ENCODE results near the gene NEGR1.

NEGR1 gene

DNA sequence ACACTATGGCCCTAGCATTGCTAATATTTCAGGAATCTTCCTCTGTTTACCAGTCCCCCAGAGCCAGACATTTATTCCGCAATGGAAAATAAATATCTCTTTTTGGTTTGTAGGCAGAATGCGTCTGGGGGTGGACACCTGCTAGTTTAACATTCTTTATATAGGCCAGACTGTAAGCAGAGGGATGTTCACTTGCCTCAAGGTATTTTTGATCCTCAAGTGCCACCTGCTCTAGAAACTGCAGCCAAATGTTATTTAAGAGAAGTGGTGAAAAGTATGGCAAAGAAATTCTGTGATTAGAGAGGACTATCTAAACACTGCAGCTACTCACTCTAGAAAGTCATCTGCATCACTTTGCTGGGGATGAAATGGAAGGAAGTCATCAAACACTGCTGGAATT, 164.7 kb downstream of the NEGR1 start:
- Mint-ChIP-seq H3K27me3 (no peaks in the 10 kb centered on the region), H3K9me3 (ENCODE audit: low read depth) (no peaks in the 10 kb centered on the region), H3K36me3 (no peaks in the 10 kb centered on the region), H3K4me3 (no peak overlapping the region), H3K4me1 (ENCODE audit: low read depth) (no peaks in the 10 kb centered on the region), H3K27ac (no peak overlapping the region)

DNA sequence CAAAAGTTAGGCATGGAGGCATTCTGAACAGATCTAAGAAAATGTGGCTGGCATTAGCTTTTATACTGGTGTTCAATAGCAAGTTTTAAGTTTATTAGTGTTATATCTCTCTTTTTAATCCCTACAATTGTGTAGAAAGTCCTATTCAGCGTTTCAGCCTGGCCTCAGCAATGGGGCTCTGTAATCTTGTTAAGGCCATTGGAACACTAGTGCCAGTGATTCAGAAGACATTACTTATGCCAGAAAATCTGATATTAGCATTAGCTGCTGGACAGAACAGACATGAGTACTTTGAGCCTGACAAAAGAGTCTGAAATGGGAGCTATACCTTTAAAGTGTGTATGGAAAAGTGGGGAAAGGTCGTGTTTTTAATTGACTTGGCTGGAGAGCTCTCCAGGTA, 167.0 kb downstream of the NEGR1 start:
- Mint-ChIP-seq H3K27ac (no peak overlapping the region), H3K27me3 (no peaks in the 10 kb centered on the region), H3K4me3 (no peak overlapping the region), H3K9me3 (ENCODE audit: low read depth) (no peaks in the 10 kb centered on the region), H3K4me1 (ENCODE audit: low read depth) (no peaks in the 10 kb centered on the region), H3K36me3 (no peaks in the 10 kb centered on the region)

DNA sequence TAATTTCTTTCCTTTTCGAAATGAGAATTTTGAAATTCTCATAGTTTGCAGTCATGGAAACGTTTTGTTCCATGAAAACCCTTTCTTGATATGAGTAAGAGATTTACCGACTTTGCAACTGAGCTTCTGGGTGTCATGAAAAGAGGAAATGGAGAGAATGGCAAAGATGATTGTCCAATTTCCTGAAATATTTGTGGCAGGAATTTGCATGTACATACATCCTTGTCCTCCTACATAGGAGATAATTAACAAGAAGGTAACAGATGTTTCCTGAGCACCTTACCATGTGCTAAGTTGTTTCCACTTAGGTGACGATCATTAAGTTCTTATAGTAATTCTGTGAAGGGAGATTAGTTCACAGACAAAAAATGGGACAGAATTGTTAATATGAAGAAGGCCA, 170.7 kb downstream of the NEGR1 start:
- Mint-ChIP-seq H3K9me3 (ENCODE audit: low read depth) (no peaks in the 10 kb centered on the region), H3K36me3 (no peaks in the 10 kb centered on the region), H3K4me1 (ENCODE audit: low read depth) (no peaks in the 10 kb centered on the region), H3K4me3 (no peak overlapping the region), H3K27me3 (no peaks in the 10 kb centered on the region), H3K27ac (no peak overlapping the region)

DNA sequence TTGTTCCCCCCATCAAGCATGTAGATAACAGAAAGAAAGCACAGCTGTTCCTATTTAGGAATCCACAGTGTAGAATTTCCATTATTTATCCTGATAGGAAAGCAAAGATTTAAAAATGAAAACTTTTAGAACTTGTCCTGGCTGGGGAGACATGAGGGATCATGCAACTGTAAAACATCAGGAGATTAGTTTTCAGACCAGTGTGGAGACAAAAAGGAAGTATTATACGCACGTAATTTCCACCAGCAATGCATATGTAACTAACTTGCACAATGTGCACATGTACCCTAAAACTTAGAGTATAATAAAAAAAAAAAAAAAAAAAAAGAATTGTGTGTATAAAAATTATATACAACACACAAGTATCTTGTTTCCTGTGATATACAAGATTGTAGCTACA, 172.4 kb downstream of the NEGR1 start:
- H3K4me1 Mint-ChIP-seq (ENCODE audit: low read depth): no peaks in the 10 kb centered on the region
- H3K9me3 Mint-ChIP-seq (ENCODE audit: low read depth): no peaks in the 10 kb centered on the region
- no peak overlapping the region for H3K4me3 Mint-ChIP-seq
- H3K27ac Mint-ChIP-seq: no peak overlapping the region
- H3K36me3 Mint-ChIP-seq: no peaks in the 10 kb centered on the region
- H3K27me3 Mint-ChIP-seq: no peaks in the 10 kb centered on the region

DNA sequence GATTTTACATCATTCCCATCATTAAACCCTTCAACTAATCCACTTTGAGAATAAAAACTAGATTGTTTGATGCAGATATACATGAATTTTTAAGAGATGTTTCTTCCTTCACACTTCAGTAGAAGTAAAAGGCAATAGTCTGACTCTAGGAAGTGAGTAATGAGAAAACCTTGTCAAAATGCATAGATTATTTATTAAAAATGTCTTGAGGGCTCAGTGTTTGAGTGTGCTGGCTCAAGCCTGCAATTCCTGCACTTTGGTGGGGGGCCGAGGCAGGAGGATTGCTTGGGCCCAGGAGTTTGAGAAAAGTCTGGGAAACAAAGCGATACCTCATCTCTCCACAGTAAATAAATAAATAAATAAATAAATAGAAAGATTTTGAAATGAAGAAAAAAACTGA, 177.1 kb downstream of the NEGR1 start:
- H3K27me3 Mint-ChIP-seq: no peaks in the 10 kb centered on the region
- H3K9me3 Mint-ChIP-seq (ENCODE audit: low read depth): no peaks in the 10 kb centered on the region
- no peaks in the 10 kb centered on the region for H3K36me3 Mint-ChIP-seq
- H3K4me1 Mint-ChIP-seq (ENCODE audit: low read depth): no peaks in the 10 kb centered on the region
- no peak overlapping the region for H3K4me3 Mint-ChIP-seq
- H3K27ac Mint-ChIP-seq: no peak overlapping the region

DNA sequence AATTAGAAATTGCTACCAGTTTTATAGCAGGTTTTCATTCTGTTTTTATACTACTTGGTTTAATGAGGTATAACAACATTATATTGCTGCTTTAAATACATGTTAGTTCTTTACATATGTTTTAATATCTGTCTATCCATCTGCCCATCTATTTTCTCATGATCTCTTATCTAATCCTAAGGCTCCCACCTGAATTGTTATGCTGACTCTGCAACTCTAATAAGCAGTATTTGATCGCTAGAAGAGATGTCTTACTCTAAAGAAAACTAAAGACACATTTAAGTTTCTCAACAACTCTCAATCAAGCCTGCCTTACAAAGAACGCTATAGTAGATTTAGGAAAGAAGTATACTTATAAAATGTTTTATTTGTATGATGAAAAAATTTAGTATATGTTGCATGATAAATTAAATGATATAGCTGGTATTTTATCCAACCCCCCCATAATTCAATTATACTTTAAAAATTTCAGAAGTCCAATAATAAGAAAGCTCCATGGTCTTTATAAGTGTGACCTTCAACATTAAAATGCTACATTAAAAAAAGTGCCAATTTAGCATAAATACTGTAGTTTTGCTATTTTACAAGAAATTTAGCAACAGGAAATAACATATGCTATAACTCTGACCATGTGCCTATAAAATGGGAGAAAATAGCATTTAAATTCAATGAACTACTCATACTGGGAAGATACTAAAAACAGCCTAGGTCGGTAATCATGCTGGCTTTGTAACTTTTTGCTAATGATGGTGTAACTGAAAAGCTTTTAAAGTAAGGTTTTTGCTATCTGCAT, 180.3 kb downstream of the NEGR1 start:
- Mint-ChIP-seq H3K9me3 (ENCODE audit: low read depth) (no peaks in the 10 kb centered on the region), H3K36me3 (no peaks in the 10 kb centered on the region), H3K4me3 (no peak overlapping the region), H3K27me3 (no peaks in the 10 kb centered on the region), H3K27ac (no peak overlapping the region), H3K4me1 (ENCODE audit: low read depth) (no peaks in the 10 kb centered on the region)

DNA sequence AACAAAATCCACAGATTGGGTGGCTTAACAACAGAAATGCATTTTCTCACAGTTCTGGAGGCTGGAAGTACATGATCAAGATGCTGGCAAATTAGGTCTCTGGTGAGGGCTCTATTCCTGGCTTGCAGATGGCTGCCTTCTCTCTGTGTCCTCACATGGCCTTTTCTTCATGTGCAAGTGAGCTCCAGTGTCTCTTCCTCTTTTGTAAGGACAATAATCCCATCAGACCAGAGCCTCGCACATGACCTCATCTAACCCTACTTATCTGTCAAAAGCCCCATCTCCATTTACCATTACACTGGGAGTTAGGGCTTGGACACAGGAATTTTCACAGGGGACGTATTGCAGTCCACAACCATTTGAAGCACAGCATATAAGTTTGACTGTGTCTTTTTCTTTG, 181.6 kb downstream of the NEGR1 start:
- Mint-ChIP-seq H3K9me3 (ENCODE audit: low read depth) (no peaks in the 10 kb centered on the region), H3K27ac (no peak overlapping the region), H3K4me1 (ENCODE audit: low read depth) (no peaks in the 10 kb centered on the region), H3K4me3 (no peak overlapping the region), H3K36me3 (no peaks in the 10 kb centered on the region), H3K27me3 (no peaks in the 10 kb centered on the region)

DNA sequence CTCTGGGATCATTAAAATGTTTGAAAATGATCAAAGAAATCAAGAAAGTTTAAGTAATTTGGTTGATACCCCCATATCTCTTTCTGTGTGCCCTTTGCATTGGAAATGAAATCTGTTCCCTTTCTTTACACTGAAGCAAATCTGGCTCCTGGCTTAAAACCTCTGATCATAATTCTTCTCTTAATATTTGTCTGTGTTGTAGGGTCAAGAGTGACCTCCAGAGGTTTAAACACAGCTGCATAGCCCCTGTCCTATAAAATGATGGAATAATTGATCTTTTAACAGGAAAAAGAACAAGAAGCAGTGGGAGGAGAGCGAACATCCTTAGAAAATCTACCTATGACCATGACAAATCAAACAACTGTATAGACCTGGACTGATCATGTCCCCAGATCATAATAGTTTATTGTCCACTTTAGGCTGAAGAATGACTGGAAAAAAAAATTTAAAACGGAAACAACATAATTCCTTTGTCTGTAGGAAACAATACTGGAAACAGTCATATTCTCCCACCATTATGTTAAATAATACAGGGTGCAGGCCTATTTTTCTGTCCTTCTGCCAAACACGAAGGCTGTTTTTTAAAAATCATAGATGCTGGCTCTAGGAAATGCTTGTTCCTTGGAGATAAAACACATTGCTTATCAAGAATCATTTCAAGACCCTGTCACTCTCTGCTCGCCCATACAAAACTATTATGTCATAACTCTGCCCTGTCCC, 184.3 kb downstream of the NEGR1 start:
- no peak overlapping the region for H3K27ac Mint-ChIP-seq
- no peaks in the 10 kb centered on the region for H3K36me3 Mint-ChIP-seq
- H3K9me3 Mint-ChIP-seq (ENCODE audit: low read depth): no peaks in the 10 kb centered on the region
- H3K4me1 Mint-ChIP-seq (ENCODE audit: low read depth): no peaks in the 10 kb centered on the region
- H3K4me3 Mint-ChIP-seq: no peak overlapping the region
- no peaks in the 10 kb centered on the region for H3K27me3 Mint-ChIP-seq

DNA sequence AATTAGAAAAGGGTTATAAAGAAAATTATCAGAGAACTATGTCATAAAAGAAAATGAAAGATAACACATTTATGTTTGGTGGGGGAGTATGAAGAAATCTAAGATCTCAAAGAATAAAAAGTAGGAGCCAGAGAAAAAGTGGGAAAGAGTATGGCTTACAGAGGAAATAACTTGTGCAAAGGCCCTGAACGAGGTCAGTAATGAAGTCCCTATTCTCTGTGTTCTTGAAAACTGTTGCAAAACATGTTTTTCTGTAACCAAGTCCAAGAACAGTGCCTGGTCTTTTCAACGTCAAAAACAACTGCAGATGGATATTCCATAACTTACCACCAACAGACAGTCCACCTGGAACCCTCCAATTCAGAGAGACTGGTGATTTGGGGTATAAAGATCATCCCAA, 188.1 kb downstream of the NEGR1 start:
- Mint-ChIP-seq H3K9me3 (ENCODE audit: low read depth) (no peaks in the 10 kb centered on the region), H3K27me3 (no peaks in the 10 kb centered on the region), H3K27ac (no peak overlapping the region), H3K4me3 (no peak overlapping the region), H3K4me1 (ENCODE audit: low read depth) (no peaks in the 10 kb centered on the region), H3K36me3 (no peaks in the 10 kb centered on the region)

DNA sequence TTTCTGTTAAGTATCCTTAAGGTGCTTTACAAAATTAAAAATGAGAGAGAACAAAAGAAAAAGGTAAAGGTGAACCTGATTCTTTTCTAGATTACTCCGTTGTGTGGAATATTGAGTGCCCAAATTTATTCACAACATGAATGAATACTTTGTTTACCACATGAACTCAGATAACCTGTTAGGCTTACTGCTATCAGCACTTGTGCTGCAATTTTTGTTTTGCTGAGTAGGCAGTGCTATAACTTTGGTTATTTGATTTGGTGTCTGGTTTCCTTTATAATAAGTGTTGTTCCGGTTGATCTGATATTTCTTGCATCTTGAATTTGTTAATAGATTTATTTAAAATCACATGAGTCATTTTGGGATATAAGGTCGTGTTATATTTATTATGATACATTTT, 195.9 kb downstream of the NEGR1 start:
- H3K27me3 Mint-ChIP-seq: no peaks in the 10 kb centered on the region
- H3K27ac Mint-ChIP-seq: no peak overlapping the region
- H3K9me3 Mint-ChIP-seq (ENCODE audit: low read depth): no peaks in the 10 kb centered on the region
- H3K4me1 Mint-ChIP-seq (ENCODE audit: low read depth): no peaks in the 10 kb centered on the region
- no peaks in the 10 kb centered on the region for H3K36me3 Mint-ChIP-seq
- no peak overlapping the region for H3K4me3 Mint-ChIP-seq

DNA sequence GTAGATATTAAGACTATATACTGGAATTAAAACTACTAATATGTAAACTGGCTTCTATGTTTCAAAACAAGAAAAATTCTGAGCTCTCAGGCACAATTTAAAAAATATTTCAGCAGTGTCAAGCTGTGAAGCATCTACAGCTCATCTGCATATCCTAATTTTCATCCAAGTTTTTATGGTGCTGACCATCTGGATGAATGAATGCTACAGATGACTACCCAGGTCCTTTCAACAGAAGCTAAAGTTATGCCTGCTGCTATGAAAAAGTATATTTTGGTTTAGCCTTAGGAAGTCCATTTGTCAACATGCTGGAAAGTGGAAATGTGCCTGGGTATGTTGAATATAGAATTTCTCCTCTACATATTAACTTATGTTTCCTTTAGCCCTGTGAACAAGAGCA, 206.9 kb downstream of the NEGR1 start:
- Mint-ChIP-seq H3K27ac (no peak overlapping the region), H3K4me3 (no peak overlapping the region), H3K9me3 (ENCODE audit: low read depth) (no peaks in the 10 kb centered on the region), H3K36me3 (no peaks in the 10 kb centered on the region), H3K4me1 (ENCODE audit: low read depth) (no peaks in the 10 kb centered on the region), H3K27me3 (no peaks in the 10 kb centered on the region)

DNA sequence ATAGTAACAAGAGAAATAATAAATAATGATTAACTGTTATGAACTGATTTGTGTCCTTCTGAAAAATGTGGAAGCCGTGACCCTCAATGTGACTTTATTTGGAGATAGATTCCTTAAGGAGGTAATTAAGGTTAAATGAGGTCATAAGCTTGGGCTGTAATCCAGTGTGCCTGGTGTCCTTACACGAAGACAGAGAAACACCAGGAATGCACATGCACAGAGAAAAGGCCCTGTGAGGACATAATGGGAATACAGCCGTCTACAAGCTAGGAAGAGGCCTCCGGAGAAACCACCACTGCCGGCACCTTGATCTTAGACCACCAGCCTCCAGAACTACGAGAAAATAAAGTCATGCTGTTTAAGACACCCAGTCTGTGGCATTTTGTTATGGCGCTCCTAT, 215.9 kb downstream of the NEGR1 start:
- Mint-ChIP-seq H3K27ac (no peak overlapping the region), H3K36me3 (no peaks in the 10 kb centered on the region), H3K9me3 (ENCODE audit: low read depth) (no peaks in the 10 kb centered on the region), H3K4me3 (no peak overlapping the region), H3K4me1 (ENCODE audit: low read depth) (no peaks in the 10 kb centered on the region), H3K27me3 (no peaks in the 10 kb centered on the region)

DNA sequence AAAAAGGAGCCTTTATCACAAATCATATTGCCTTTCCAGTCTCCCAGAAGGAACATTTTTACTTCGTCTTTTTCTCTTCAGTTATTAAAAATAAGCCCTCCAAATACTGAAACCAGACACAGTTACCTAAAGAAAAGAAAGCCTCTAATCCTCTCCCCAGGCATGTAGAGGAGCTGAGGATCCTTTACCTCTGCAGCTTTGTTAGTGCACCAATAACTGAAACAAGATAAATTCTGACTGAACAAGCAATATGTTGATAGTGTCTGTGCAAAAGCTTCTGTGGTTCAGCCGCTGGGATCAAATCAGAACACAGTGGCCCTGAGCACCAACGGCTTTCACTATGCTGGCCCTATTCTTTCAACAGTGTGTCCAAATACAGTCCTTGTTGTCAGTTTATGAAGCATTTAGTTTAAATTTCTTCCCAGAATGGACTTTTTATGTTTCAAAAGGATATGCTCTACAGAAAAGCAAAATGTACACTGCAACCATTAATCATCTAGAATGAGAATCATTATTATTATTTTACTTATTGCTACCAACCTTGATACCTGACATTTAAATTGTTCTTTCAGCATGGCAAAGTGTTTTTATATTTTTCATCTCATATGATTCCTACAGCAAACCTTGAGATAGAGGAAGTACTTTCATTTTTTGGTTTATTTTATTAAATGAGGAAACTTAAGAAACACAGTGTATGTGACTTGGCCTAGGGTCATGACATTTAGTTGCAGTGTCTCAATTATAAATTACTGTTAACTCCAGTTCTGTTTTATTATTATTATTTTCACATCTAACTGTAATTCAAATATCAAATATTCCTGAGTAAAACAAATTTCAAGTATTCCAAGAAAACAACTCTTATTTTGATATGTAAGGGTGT, 217.9 kb downstream of the NEGR1 start:
- Mint-ChIP-seq H3K36me3 (no peaks in the 10 kb centered on the region), H3K4me1 (ENCODE audit: low read depth) (no peaks in the 10 kb centered on the region), H3K27me3 (no peaks in the 10 kb centered on the region), H3K4me3 (no peak overlapping the region), H3K9me3 (ENCODE audit: low read depth) (no peaks in the 10 kb centered on the region), H3K27ac (no peak overlapping the region)

DNA sequence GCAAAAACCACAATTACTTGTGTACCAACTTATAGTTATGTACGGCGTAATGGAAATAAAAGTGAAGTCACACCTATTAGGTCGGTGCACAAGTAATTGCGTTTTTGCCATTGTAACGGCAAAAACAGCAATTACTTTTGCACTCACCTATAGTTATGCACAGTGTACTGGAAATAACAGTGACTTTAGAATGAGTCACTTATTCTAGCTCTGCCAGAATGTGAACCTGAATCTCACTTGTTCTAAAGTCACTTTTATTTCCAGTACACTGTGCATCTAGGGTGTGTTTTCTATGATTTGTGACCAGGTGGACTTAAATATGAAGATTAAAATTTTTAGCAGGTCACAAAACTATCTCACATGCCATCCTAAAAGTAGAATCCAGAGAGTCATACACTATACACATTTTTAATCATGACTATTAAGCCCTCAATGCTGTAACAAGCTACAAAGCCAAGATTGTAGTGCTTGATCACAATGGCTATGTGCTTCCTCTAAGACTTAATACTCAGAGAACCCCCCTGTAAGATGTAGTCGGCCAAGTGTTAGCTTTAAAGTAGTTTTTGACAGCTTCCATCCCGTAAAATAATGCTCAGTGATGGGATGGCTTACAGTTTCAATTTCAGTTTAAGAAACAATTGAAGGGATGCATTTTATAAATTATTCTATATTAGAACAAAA, 218.8 kb downstream of the NEGR1 start:
- Mint-ChIP-seq H3K36me3 (no peaks in the 10 kb centered on the region), H3K4me1 (ENCODE audit: low read depth) (no peaks in the 10 kb centered on the region), H3K9me3 (ENCODE audit: low read depth) (no peaks in the 10 kb centered on the region), H3K4me3 (no peak overlapping the region), H3K27ac (no peak overlapping the region), H3K27me3 (no peaks in the 10 kb centered on the region)

DNA sequence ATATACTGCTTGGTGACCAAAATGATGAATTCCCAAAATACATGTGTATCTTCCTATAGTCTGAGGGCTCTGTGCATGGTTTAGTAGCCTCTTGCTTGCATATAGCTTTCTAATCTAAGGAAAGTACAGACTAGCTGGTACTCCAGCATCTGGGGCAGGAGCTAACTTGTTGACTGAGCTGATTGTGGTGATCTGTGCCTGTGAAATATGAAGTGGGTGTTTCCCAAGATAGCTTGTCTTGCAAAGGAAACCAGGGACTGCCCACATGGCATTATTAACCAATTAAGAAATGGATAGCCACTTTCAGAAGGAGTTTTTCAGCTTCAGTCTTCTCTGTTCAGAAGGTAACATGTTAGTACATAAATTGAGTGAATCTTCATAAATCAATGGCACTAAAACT, 219.8 kb downstream of the NEGR1 start:
- Mint-ChIP-seq H3K27me3 (no peaks in the 10 kb centered on the region), H3K9me3 (ENCODE audit: low read depth) (no peaks in the 10 kb centered on the region), H3K4me3 (no peak overlapping the region), H3K27ac (no peak overlapping the region), H3K36me3 (no peaks in the 10 kb centered on the region), H3K4me1 (ENCODE audit: low read depth) (no peaks in the 10 kb centered on the region)

Data from activated naive CD8-positive, alpha-beta T cell (primary cell).